Lung (tissue), 12 donors: ENCODE measurements around the gene EPG5. TPM values are rescaled to one million over a fixed set of nuclear protein-coding genes. Genes with fewer than 3 reads are reported as not detected.
A peak's percentile ranks its signal among the peaks of the same experiment; 100 is the strongest.
"Not testable (repeated sequence)": the region's sequence is repeated elsewhere in the genome, so short reads cannot be mapped to it uniquely, and the experiment has no call there.

Experiments used
- ATAC-seq: fragments of 200-7000 bp; cut with Tn5 transposase; one replicate; pipeline ENCODE4 v1.9.1; 2020; ENCODE audit warnings: moderate number of reproducible peaks; ENCODE audit not compliant: insufficient read depth, low FRiP score
- DNase-seq, 3 donors: peaks; one replicate each; pipeline ENCODE4 v3.0.0-alpha.2; 2013 to 2017
- H3K27ac ChIP-seq, 2 donors: one replicate each; pipeline ENCODE4 v1.5.1; 2013; ENCODE audit warnings: mild to moderate bottlenecking in 2 of 2, moderate library complexity in 2 of 2, control low read depth in 1 of 2, inconsistent platforms in 1 of 2, low read depth in 1 of 2, low read length in 1 of 2
- H3K27me3 ChIP-seq, 3 donors: one replicate each; pipeline ENCODE4 v1.5.1; 2013; ENCODE audit warnings: low read length in 2 of 3; ENCODE audit not compliant: control insufficient read depth in 3 of 3, insufficient read depth in 3 of 3
- H3K36me3 ChIP-seq, 4 donors: one replicate each; pipeline ENCODE4 v1.5.1; 2013; ENCODE audit warnings: low read length in 4 of 4, mild to moderate bottlenecking in 1 of 4, moderate library complexity in 1 of 4; ENCODE audit not compliant: control insufficient read depth in 4 of 4, insufficient read depth in 4 of 4
- H3K4me1 ChIP-seq, 5 donors: one replicate each; pipeline ENCODE4 v1.5.1; 2013; ENCODE audit warnings: low read length in 5 of 5, mild to moderate bottlenecking in 2 of 5, moderate library complexity in 1 of 5; ENCODE audit not compliant: control insufficient read depth in 5 of 5, insufficient read depth in 5 of 5
- H3K4me3 ChIP-seq: one replicate; pipeline ENCODE4 v1.5.1; 2013; ENCODE audit warnings: mild to moderate bottlenecking, control low read depth, moderate library complexity
- H3K9ac ChIP-seq, 2 donors: one replicate each; pipeline ENCODE4 v1.5.1; 2013; ENCODE audit warnings: low read length in 2 of 2, control low read depth in 1 of 2; ENCODE audit not compliant: insufficient read depth in 1 of 2
- H3K9me3 ChIP-seq, 4 donors: one replicate each; pipeline ENCODE4 v1.5.1; 2013; ENCODE audit warnings: low read length in 3 of 4, mild to moderate bottlenecking in 1 of 4, moderate library complexity in 1 of 4; ENCODE audit not compliant: control insufficient read depth in 4 of 4, insufficient read depth in 3 of 4
- WGBS, 2 donors: extraction: QIAGEN DNeasy Blood & Tissue Kit; methylation state at CpG; one replicate each; pipeline ENCODE4 v1.1.7; 2013; 5-methylcytosine and 5-hydroxymethylcytosine counted together
- polyA plus RNA-seq, 2 donors: library from polyadenylated mRNA; stranded (reverse); fragments of 200-250 nt; gene quantifications; one replicate each; pipeline ENCODE4 v1.2.1, GENCODE V29; 2013
- total RNA-seq, 2 donors: library from RNA; depleted of rRNA in 1 of 2; stranded (reverse); fragments of >200 nt in 1 of 2; gene quantifications; one replicate each; pipeline ENCODE4 v1.2.1, GENCODE V29; 2014 to 2021
- TF ChIP-seq, protein P1 (sequence below): IDR thresholded peaks from 2 replicates; pipeline ENCODE4 v1.5.1; 2012; ENCODE audit warnings: mild to moderate bottlenecking; ENCODE audit errors: control extremely low read depth, extremely low read depth
- donor health status: control.
- donor health status: control.
- donor health status: Bipolar disorder and iron deficiency.
- donor health status: healthy.
- donor health status: DM: yes; HTN: yes; CAD: no.

Gene EPG5
- total and polyA plus RNA-seq, 4 donors: 7.0 to 64.5 (median 20.9) TPM

DNA sequence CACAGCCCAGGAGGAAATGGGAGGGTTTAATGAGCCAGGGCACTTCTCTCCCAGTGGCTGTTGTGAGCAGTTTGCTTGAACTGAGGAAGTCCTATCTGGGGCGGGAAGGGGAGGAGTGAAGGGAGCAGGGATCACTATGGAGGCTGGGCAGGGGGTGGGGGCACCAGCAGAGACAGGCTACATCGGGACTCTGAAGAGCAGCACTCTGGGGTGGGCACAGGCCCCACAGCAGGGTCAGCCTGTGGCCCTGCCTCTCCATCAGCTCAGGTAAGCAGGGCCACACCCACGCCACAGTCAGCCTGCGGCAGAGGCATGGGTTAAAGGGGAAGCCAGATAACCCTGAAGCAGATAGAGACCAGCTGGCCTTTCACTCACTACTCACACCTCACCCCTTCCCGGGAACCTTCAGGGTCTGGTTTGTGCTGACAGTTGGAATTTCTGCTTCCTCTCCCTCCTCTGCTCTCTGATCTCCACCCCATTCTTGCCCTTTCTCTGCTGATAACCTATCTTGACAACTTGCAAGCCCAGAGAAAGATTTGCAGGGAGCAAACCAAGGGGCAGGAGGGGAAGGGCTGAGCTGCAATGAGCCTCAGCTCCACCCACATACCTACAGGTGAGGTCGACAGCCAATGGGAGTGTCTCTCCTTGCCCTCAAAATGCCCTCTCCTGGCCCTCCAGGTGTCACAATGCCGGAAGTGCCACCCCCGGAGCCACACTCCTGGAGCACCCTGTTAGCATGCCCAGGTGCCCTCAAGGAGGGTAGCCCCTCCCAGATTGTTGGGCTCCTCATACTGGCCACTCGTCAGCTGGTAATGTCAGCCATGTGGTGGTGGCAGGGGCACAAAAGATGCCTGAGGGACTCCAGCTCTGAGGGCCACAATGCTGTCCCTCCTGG, 138.0 kb downstream of the EPG5 start:
- peak in 2 of 3 donors; percentile 29 to 36 for DNase-seq
- H3K36me3 ChIP-seq: no peaks in the 10 kb centered on the region
- peaks cover 0 to 8% (median 2%) of the 10 kb centered on the region in 3 donors for H3K27me3 ChIP-seq
- WGBS, 2 donors: 36 to 40% methylated on average over 9 of the region's 9 CpGs
- no peak overlapping the region for H3K27ac ChIP-seq
- peak; percentile 60 for ATAC-seq
- peaks cover 0 to 24% (median 12%) of the 10 kb centered on the region in 5 donors for H3K4me1 ChIP-seq
- peak overlapping the region in 1 of 2 donors; percentile 13 for H3K9ac ChIP-seq
- TF ChIP-seq, protein P1, sequence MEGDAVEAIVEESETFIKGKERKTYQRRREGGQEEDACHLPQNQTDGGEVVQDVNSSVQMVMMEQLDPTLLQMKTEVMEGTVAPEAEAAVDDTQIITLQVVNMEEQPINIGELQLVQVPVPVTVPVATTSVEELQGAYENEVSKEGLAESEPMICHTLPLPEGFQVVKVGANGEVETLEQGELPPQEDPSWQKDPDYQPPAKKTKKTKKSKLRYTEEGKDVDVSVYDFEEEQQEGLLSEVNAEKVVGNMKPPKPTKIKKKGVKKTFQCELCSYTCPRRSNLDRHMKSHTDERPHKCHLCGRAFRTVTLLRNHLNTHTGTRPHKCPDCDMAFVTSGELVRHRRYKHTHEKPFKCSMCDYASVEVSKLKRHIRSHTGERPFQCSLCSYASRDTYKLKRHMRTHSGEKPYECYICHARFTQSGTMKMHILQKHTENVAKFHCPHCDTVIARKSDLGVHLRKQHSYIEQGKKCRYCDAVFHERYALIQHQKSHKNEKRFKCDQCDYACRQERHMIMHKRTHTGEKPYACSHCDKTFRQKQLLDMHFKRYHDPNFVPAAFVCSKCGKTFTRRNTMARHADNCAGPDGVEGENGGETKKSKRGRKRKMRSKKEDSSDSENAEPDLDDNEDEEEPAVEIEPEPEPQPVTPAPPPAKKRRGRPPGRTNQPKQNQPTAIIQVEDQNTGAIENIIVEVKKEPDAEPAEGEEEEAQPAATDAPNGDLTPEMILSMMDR: no peak
- no peaks in the 10 kb centered on the region for H3K9me3 ChIP-seq
- H3K4me3 ChIP-seq: no peak overlapping the region

DNA sequence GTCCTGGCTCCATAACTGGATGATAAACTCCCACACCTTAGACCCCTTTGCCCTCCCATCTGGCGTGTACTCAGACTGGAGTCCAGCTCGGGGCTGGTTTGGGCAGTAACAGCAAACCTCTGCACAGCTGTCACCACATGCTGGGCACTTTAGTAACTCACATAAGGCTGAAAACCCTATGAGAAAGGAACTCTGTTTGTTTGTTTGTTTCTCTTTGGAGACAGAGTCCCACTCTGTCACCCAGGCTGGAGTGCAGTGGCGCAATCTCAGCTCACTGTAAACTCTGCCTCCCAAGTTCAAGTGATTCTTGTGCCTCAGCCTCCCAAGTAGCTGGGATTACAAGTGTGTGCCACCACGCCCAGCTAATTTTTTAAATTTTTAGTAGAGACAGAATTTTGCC, 140.4 kb downstream of the EPG5 start:
- H3K4me1 ChIP-seq: peaks cover 0 to 23% (median 12%) of the 10 kb centered on the region in 5 donors
- not testable (repeated sequence) for H3K4me3 ChIP-seq, H3K9me3 ChIP-seq, H3K27ac ChIP-seq, H3K36me3 ChIP-seq, H3K9ac ChIP-seq, ATAC-seq, DNase-seq, H3K27me3 ChIP-seq
- WGBS, 2 donors: 91 to 96% methylated on average over 4 of the region's 4 CpGs

DNA sequence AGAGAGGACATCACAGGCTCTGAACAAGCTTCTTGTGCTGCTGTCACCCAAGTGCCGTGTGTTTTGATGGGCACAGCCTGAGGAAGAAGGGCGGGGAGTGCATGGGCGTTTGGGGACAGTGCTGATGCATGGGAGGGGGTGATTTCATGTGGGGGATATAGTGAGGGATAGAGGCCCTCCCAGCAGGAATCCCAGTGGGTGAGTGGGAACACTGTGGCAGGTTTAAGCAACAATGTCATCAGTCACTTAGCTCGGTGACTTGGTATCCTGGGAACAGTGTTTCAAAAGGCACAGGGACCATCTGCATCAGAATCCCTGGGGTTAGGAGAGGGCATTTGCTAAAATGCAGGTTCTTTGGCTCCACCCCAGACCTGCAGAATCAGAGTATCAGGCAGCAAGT, 141.0 kb downstream of the EPG5 start:
- DNase-seq: no peak
- Histone ChIP-seq H3K27me3 (peaks cover 0 to 2% (median 0%) of the 10 kb centered on the region in 3 donors), H3K4me1 (peaks cover 0 to 23% (median 12%) of the 10 kb centered on the region in 5 donors), H3K9ac (no peak overlapping the region), H3K9me3 (no peaks in the 10 kb centered on the region), H3K36me3 (no peaks in the 10 kb centered on the region), H3K4me3 (no peak overlapping the region), H3K27ac (no peak overlapping the region)
- TF ChIP-seq, protein P1: no peak
- ATAC-seq: no peak
- 75 to 82% methylated on average over 4 of the region's 4 CpGs for WGBS, 2 donors

DNA sequence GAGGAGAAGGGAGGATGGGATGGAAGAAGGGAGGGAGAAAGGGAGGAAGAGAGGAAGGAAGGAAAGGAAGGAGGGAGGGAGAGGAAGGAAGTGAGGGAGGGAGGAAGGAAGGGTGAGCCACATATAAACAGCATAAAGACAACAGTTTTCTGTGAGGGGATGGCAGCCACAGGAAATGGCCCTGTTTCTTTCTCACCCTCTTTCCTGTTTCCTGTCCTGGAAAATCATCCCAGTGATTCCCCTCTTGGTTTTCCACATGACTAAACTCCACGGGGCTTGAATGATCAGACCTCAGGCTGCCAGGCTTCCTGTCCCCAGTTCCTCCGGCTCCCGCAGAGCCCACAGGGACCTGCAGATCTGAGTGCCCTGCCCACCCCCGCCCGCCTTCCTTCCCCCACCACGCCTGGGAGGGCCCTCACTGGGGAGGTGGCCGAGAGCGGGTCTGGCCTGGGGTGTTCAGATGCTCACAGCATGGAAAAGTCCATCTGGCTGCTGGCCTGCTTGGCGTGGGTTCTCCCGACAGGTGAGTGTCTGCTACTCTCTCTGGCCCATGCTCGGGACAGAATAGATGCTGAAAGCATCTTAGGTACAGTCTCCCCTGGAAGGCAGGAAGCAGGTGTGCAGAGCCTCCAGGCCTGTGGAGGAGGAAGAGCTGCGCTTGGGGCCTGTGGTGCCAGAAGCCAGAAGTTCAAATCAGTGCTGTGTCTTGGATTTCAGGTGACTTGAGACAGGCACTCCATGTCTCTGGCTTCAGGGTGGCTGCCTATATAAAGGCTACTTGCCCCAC, 141.7 kb downstream of the EPG5 start, which contains the start of gene SIGLEC15:
Gene SIGLEC15, plus strand, starts transcription at position 418 of the 787 bp plus-strand sequence. Its CDS starts 54 bp downstream, at position 472.
- Histone ChIP-seq H3K27ac (no peak within 1 kb of the TSS), H3K27me3 (peaks cover 0 to 2% (median 0%) of the 10 kb centered on the region in 3 donors), H3K4me1 (peaks cover 0 to 23% (median 12%) of the 10 kb centered on the region in 5 donors), H3K9ac (no peak within 1 kb of the TSS), H3K4me3 (no peak within 1 kb of the TSS), H3K36me3 (no peaks in the 10 kb centered on the region), H3K9me3 (no peaks in the 10 kb centered on the region)
- DNase-seq: no peak
- TF ChIP-seq, protein P1: no peak
- 28 to 56% methylated on average over 12 of the region's 12 CpGs for WGBS, 2 donors
- no peak for ATAC-seq
